NB4 (cell line): ENCODE measurements around the gene BRSK1.

ENCODE experiments used
- MYC ChIP-seq: IDR thresholded peaks from 2 replicates; pipeline ENCODE4 v1.6.1; 2011; ENCODE audit warnings: low read depth, low read length
- POLR2A ChIP-seq: IDR thresholded peaks from 2 replicates; pipeline ENCODE4 v1.6.1; 2011; ENCODE audit warnings: mild to moderate bottlenecking; ENCODE audit not compliant: insufficient read length; ENCODE audit errors: extremely low read depth
- TF ChIP-seq, protein P1 (sequence below): IDR thresholded peaks from one replicate; pipeline ENCODE4 v1.5.1; 2012; ENCODE audit warnings: low read depth, low read length
- TF ChIP-seq, protein P2 (sequence below): IDR thresholded peaks from 2 replicates; pipeline ENCODE4 v1.6.1; 2011; ENCODE audit warnings: low read depth, low read length

DNA sequence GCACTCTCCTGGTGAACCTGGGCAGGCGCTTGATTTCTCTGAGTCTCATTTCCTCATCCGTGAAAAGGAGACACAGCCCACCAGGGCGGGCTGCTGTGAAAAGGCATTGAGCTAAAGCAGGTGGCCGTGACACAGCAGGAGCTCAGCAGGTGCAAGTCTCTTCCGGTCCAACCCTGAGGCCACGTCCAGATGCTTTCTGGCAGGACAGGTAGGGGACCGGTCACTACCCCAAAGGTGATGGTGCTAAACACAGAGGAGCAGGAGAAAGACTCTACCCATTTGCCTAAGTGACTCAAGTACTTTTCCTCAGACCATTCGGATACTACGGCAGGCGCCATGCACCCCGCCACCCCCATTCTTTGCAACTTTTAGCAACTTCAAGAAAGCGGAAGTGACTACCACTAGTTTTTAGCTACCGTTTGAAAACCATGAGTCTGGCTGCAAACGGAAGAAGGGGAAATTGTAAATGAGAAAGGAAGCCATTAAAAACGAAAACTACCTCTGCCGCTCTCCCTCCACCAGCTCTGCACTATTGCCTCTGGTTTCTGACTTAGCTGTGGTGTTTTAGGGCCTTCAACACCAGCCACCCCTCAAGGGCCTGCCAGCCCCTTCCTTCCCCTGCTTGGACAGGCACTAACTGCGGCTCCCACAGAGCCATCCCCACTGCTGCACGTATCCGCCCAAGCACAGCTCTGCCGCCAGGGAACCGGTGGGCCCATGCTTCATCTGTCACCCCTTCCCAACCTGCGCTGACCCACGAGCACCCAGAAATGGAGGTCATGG is 29.8 kb upstream of the BRSK1 start:
- TF ChIP-seq, protein P1, sequence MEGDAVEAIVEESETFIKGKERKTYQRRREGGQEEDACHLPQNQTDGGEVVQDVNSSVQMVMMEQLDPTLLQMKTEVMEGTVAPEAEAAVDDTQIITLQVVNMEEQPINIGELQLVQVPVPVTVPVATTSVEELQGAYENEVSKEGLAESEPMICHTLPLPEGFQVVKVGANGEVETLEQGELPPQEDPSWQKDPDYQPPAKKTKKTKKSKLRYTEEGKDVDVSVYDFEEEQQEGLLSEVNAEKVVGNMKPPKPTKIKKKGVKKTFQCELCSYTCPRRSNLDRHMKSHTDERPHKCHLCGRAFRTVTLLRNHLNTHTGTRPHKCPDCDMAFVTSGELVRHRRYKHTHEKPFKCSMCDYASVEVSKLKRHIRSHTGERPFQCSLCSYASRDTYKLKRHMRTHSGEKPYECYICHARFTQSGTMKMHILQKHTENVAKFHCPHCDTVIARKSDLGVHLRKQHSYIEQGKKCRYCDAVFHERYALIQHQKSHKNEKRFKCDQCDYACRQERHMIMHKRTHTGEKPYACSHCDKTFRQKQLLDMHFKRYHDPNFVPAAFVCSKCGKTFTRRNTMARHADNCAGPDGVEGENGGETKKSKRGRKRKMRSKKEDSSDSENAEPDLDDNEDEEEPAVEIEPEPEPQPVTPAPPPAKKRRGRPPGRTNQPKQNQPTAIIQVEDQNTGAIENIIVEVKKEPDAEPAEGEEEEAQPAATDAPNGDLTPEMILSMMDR = no peak
- TF ChIP-seq POLR2A = peak; percentile 31
- TF ChIP-seq, protein P2, sequence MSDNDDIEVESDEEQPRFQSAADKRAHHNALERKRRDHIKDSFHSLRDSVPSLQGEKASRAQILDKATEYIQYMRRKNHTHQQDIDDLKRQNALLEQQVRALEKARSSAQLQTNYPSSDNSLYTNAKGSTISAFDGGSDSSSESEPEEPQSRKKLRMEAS = peak; percentile 33
- peak; percentile 71 for TF ChIP-seq MYC
